ENCODE results near the gene NAA15.

GRCh38 chr4:139367421-139368090 is 66.3 kb downstream of the NAA15 start:
- no peak for TF ChIP-seq ELF4 (IDR thresholded peaks at IDR 0.05)
- no peak for TF ChIP-seq SP1 (IDR thresholded peaks at IDR 0.05)
- TF ChIP-seq LEF1 (IDR thresholded peaks at IDR 0.05; ENCODE audit: borderline replicate concordance): no peak
- no peak for TF ChIP-seq NFRKB (IDR thresholded peaks at IDR 0.05)
- TF ChIP-seq FOXM1 (IDR thresholded peaks at IDR 0.05; ENCODE audit: borderline replicate concordance): no peak
- no peak for TF ChIP-seq TARDBP (IDR thresholded peaks at IDR 0.05)
- no peak for TF ChIP-seq ZNF384 (IDR thresholded peaks at IDR 0.05)
- TF ChIP-seq HDGF (IDR thresholded peaks at IDR 0.05; ENCODE audit: borderline replicate concordance): no peak
- no peak for TF ChIP-seq FOXK2 (IDR thresholded peaks at IDR 0.05)
- no peak for TF ChIP-seq BHLHE40 (IDR thresholded peaks at IDR 0.05; ENCODE audit: borderline replicate concordance)
- TF ChIP-seq SUZ12 (IDR thresholded peaks at IDR 0.05): no peak
- TF ChIP-seq PKNOX1 (IDR thresholded peaks at IDR 0.05): no peak

All from HEK293T (cell line).